IMR-90 (cell line): ENCODE measurements around the gene GRAMD4.

Source experiments
- MAFK ChIP-seq: IDR thresholded peaks from 2 replicates; pipeline ENCODE4 v1.6.1; 2012; ENCODE audit warnings: low read depth, low read length, improper control_type of control experiment
- MXI1 ChIP-seq: IDR thresholded peaks from 2 replicates; pipeline ENCODE4 v1.6.1; 2012; ENCODE audit warnings: low read depth, mild to moderate bottlenecking, low read length, moderate library complexity, borderline replicate concordance
- POLR2A ChIP-seq: IDR thresholded peaks from 2 replicates; pipeline ENCODE4 v1.6.1; 2012; ENCODE audit warnings: mild to moderate bottlenecking, low read depth, low read length

GRCh38 chr22:46707305-46707704, 87.1 kb downstream of the GRAMD4 start:
- TF ChIP-seq POLR2A (no peak), MAFK (no peak), MXI1 (no peak)
